Prostate gland (tissue), 2 donors: Measurements from ENCODE around the gene DOK1.

Experiments used
- CTCF ChIP-seq, 4 experiments: fragments of 200-600 bp in 2 of 4; fragments of 450-650 bp in 2 of 4; sonication (generic) in 2 of 4; IDR thresholded peaks; 1 replicate in 3 of 4; 2 replicates in 1 of 4; pipeline ENCODE4 v1.5.1; 2016 to 2019; ENCODE audit warnings: antibody characterized with exemption in 4 of 4, mild to moderate bottlenecking in 2 of 4, moderate library complexity in 2 of 4
- POLR2A ChIP-seq: fragments of 450-650 bp; IDR thresholded peaks from one replicate; pipeline ENCODE4 v1.6.1; 2016; ENCODE audit warnings: antibody characterized with exemption, mild to moderate bottlenecking

DNA sequence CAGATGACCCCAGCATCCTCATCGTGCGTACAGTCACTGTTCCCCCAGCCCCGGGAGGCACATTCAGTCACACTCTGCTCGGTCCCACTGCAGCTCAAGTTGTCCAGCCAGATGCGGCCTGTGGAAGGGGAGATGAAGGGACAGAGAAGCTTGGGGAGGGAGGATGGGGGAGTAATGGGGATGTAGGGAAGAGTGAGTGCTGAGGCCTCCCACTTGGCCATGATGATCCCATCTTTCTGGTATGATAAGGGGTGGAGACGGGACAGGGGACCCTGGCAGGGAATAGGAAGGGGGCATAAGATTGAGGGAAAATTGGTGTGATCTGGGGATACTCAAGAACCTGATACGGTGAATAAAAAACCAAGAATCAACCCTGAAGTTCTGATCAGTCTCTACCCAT, 4.3 kb upstream of the DOK1 start:
- TF ChIP-seq CTCF (IDR thresholded peaks at IDR 0.05) (no peak), POLR2A (no peak)
